Measurements from ENCODE around the gene SULF2.

SULF2 gene

DNA sequence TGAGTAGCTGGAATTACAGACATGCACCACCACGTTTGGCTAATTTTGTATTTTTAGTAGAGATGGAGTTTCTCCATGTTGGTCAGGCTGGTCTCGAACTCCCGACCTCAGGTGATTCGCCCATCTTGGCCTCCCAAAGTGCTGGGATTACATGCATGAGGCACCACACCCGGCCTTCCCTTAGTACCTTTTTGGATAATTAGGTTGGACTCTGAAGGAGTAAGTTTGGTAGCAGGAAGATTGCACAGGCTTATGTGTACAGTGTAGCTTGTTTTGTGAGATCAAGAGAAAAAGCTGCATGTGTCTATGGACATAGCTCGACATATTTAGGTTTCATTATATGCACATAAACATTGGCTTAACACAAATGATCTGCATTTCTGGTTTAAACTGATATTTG, 166.8 kb downstream of the SULF2 start:
- in situ Hi-C loops (cut with MboI; ENCODE audit: low sequenced_read_pairs) = no loop called here

- in situ Hi-C loops (cut with MboI; ENCODE audit: low sequenced_read_pairs) = no loop called here
Measured at GRCh38 chr20:47614703-47615309, 170.5 kb downstream of the SULF2 start.

- in situ Hi-C loops (cut with MboI; ENCODE audit: low sequenced_read_pairs) = no loop called here
Measured at GRCh38 chr20:47612670-47613069, 172.6 kb downstream of the SULF2 start.

DNA sequence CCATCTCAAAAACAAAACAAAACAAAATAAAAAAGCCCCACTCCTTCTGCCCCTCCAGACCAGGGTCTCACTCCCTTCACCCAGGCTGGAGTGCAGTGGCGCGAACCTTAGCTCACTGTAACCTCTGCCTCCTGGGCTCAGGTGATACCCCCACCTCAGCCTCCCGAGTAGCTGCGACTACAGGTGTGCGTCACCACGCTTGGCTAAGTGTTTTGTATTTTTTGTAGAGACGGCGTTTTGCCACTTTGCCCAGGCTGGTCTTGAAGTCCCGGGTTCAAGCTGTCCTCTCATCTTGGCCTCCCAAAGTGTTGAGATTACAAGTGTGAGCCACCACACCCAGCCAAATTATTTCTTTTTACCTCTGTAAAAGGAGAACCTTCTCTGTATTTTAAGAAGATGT, 173.5 kb downstream of the SULF2 start:
- in situ Hi-C loops (cut with MboI; ENCODE audit: low sequenced_read_pairs) = no loop called here

- in situ Hi-C loops (cut with MboI; ENCODE audit: low sequenced_read_pairs) = no loop called here
Measured at GRCh38 chr20:47610945-47611250, 174.4 kb downstream of the SULF2 start.

DNA sequence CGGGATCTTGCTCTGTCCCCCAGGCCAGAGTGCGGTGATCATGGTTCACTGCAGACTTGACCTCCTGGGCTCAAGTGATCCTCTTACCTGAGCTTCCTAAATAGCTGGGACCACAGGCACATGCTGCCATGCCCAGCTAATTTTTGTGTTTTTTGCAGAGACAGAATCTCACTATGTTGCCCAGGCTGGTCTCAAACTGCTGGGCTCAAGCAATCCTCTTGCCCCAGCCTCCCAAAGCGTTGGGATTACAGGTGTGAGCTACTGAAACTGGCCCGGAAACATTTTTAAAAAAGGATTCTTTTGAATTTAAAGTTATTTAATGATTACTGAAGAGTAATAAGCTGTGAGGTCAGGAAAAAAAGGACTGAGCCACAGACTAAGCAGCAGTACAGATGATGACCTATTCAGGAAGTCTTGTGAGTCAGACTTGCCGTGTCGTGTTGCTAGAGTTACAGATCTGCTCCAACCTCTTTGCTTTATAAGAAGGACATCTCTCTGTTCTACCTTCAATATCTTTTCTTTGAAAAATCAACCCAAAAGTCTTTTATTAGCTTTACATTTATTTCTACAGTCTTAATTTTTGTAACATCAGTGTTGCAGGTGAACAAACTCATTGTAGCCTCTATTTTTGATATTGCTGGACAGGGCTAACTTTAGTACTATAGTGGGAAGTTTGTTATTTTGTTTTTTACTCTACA, 174.9 kb downstream of the SULF2 start:
- in situ Hi-C loops (cut with MboI; ENCODE audit: low sequenced_read_pairs) = no loop called here

DNA sequence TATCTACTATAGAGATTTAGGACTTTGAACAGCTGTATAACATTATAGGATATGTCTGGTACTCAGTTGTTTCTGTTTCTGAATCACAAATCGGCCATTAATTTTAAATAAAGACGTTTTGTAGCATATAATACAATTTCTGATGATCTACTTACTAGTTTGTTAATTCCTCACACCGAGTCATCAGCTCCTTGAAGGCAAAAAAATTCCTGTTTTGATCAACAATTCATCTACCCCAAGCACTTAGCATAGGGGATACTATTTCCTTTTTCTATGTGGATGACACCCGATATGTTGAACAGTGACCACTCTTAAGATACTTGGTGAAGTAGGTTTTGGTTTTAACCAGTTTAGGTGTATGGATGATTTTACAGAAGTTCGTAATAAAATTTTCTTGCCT, 176.3 kb downstream of the SULF2 start:
- in situ Hi-C loops (cut with MboI; ENCODE audit: low sequenced_read_pairs) = no loop called here
